Spleen (tissue), 7 donors: ENCODE data around the gene SMARCA1.
"Not testable (repeated sequence)": the region's sequence is repeated elsewhere in the genome, so short reads cannot be mapped to it uniquely, and the experiment has no call there.

ENCODE experiments used
- CTCF ChIP-seq, 11 experiments: fragments of 200-600 bp in 7 of 11; fragments of 450-650 bp in 4 of 11; sonication (generic) in 4 of 11; IDR thresholded peaks in 8 of 11; conservative IDR thresholded peaks in 3 of 11; 1 replicate in 7 of 11; 2 replicates in 4 of 11; pipeline versions ENCODE4 v1.4.0 to v1.8.0; 2016 to 2021; ENCODE audit warnings: antibody characterized with exemption in 11 of 11, inconsistent platforms in 4 of 11, mild to moderate bottlenecking in 1 of 11
- POLR2A ChIP-seq, 3 donors: fragments of 450-650 bp; IDR thresholded peaks; one replicate each; pipeline ENCODE4 v1.5.1; 2017; ENCODE audit warnings: antibody characterized with exemption in 3 of 3, mild to moderate bottlenecking in 1 of 3
- POLR2AphosphoS5 ChIP-seq, 3 donors: sonication (generic); formaldehyde crosslinking; IDR thresholded peaks; one replicate each; pipeline ENCODE4 v1.5.1; 2017; ENCODE audit warnings: antibody characterized with exemption in 3 of 3
- donor health status: DM: no; HTN: no; CAD: no; lungs with moderate emphysema.
- donor health status: DM: no; HTN: no; CAD: no.
- donor health status: DM: no; HTN: no; CAD: no.

- TF ChIP-seq CTCF (IDR thresholded peaks at IDR 0.05 in 8 of 11, conservative IDR thresholded peaks at IDR 0.05 in 3 of 11); POLR2AphosphoS5 (IDR thresholded peaks at IDR 0.05); POLR2A (IDR thresholded peaks at IDR 0.05): not testable (repeated sequence)
Measured at GRCh38 chrX:129564345-129564744, 41.1 kb upstream of the SMARCA1 start.
